ENCODE data around the gene MS4A10. TPM values are rescaled to one million over a fixed set of nuclear protein-coding genes. Genes with fewer than 3 reads are reported as not detected.

The MS4A10 gene
- total and polyA plus RNA-seq, 9 of the 15 experiments (the other 6 are each of a cell fraction or from before 2014, with no cell fraction given) = not detected

DNA sequence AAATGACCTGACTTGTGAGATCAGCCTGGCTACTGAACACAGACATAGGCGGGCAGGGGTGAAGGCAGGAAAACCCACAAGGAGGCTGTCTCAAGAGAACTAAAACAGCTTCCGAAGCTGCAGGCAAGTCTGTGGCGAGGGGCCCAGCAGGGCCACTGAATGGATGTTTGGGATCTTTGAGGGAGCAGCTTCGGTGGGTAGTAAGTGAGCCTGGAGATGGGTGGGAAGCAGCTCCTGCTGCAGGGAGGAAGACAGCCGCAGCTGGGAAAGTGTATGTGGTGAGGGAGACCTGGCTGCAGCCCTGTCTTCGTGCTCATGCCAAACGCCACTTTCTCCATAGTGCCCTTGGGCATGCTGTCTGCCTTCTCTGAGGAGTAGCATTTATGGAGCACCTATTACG is 60.2 kb downstream of the MS4A10 start (continued):
- TF ChIP-seq, protein P1, sequence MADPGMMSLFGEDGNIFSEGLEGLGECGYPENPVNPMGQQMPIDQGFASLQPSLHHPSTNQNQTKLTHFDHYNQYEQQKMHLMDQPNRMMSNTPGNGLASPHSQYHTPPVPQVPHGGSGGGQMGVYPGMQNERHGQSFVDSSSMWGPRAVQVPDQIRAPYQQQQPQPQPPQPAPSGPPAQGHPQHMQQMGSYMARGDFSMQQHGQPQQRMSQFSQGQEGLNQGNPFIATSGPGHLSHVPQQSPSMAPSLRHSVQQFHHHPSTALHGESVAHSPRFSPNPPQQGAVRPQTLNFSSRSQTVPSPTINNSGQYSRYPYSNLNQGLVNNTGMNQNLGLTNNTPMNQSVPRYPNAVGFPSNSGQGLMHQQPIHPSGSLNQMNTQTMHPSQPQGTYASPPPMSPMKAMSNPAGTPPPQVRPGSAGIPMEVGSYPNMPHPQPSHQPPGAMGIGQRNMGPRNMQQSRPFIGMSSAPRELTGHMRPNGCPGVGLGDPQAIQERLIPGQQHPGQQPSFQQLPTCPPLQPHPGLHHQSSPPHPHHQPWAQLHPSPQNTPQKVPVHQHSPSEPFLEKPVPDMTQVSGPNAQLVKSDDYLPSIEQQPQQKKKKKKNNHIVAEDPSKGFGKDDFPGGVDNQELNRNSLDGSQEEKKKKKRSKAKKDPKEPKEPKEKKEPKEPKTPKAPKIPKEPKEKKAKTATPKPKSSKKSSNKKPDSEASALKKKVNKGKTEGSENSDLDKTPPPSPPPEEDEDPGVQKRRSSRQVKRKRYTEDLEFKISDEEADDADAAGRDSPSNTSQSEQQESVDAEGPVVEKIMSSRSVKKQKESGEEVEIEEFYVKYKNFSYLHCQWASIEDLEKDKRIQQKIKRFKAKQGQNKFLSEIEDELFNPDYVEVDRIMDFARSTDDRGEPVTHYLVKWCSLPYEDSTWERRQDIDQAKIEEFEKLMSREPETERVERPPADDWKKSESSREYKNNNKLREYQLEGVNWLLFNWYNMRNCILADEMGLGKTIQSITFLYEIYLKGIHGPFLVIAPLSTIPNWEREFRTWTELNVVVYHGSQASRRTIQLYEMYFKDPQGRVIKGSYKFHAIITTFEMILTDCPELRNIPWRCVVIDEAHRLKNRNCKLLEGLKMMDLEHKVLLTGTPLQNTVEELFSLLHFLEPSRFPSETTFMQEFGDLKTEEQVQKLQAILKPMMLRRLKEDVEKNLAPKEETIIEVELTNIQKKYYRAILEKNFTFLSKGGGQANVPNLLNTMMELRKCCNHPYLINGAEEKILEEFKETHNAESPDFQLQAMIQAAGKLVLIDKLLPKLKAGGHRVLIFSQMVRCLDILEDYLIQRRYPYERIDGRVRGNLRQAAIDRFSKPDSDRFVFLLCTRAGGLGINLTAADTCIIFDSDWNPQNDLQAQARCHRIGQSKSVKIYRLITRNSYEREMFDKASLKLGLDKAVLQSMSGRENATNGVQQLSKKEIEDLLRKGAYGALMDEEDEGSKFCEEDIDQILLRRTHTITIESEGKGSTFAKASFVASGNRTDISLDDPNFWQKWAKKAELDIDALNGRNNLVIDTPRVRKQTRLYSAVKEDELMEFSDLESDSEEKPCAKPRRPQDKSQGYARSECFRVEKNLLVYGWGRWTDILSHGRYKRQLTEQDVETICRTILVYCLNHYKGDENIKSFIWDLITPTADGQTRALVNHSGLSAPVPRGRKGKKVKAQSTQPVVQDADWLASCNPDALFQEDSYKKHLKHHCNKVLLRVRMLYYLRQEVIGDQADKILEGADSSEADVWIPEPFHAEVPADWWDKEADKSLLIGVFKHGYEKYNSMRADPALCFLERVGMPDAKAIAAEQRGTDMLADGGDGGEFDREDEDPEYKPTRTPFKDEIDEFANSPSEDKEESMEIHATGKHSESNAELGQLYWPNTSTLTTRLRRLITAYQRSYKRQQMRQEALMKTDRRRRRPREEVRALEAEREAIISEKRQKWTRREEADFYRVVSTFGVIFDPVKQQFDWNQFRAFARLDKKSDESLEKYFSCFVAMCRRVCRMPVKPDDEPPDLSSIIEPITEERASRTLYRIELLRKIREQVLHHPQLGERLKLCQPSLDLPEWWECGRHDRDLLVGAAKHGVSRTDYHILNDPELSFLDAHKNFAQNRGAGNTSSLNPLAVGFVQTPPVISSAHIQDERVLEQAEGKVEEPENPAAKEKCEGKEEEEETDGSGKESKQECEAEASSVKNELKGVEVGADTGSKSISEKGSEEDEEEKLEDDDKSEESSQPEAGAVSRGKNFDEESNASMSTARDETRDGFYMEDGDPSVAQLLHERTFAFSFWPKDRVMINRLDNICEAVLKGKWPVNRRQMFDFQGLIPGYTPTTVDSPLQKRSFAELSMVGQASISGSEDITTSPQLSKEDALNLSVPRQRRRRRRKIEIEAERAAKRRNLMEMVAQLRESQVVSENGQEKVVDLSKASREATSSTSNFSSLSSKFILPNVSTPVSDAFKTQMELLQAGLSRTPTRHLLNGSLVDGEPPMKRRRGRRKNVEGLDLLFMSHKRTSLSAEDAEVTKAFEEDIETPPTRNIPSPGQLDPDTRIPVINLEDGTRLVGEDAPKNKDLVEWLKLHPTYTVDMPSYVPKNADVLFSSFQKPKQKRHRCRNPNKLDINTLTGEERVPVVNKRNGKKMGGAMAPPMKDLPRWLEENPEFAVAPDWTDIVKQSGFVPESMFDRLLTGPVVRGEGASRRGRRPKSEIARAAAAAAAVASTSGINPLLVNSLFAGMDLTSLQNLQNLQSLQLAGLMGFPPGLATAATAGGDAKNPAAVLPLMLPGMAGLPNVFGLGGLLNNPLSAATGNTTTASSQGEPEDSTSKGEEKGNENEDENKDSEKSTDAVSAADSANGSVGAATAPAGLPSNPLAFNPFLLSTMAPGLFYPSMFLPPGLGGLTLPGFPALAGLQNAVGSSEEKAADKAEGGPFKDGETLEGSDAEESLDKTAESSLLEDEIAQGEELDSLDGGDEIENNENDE (IDR thresholded peaks at IDR 0.05; ENCODE audit: low read depth, low read length) = no peak
- TF ChIP-seq EHMT2 (IDR thresholded peaks at IDR 0.05) = no peak
- no peak for TF ChIP-seq ARID1B (IDR thresholded peaks at IDR 0.05)
- TF ChIP-seq PRDM10 (IDR thresholded peaks at IDR 0.05; ENCODE audit: partially characterized antibody) = no peak
- TF ChIP-seq NRF1 (conservative IDR thresholded peaks at IDR 0.05 in 1 of 2, IDR thresholded peaks at IDR 0.05 in 1 of 2) = no peak
- TF ChIP-seq MTF1 (CRISPR knock-in tag; IDR thresholded peaks at IDR 0.05; ENCODE audit: borderline replicate concordance) = no peak
